Measurements from ENCODE around the gene RRBP1.
"Not testable (repeated sequence)": the region's sequence is repeated elsewhere in the genome, so short reads cannot be mapped to it uniquely, and the experiment has no call there.

Gene RRBP1

GRCh38 chr20:17709361-17710293 lies 27.6 kb upstream of the RRBP1 start:
- no peak for DNase-seq (ENCODE audit: low read depth)

- DNase-seq (ENCODE audit: low read depth) = no peak
Observed at GRCh38 chr20:17708675-17709360, 26.8 kb upstream of the RRBP1 start.

- DNase-seq (ENCODE audit: low read depth) = not testable (repeated sequence)
Observed at GRCh38 chr20:17707951-17708350, 25.9 kb upstream of the RRBP1 start.

GRCh38 chr20:17706632-17707031 lies 24.6 kb upstream of the RRBP1 start:
- DNase-seq (ENCODE audit: low read depth) = no peak

GRCh38 chr20:17705916-17706315 lies 23.9 kb upstream of the RRBP1 start:
- no peak for DNase-seq (ENCODE audit: low read depth)

GRCh38 chr20:17704589-17705317 lies 22.7 kb upstream of the RRBP1 start:
- no peak for DNase-seq (ENCODE audit: low read depth)

GRCh38 chr20:17701826-17702225 lies 19.8 kb upstream of the RRBP1 start:
- DNase-seq (ENCODE audit: low read depth) = no peak

GRCh38 chr20:17700637-17701036 lies 18.6 kb upstream of the RRBP1 start:
- DNase-seq (ENCODE audit: low read depth) = no peak

- DNase-seq (ENCODE audit: low read depth) = no peak
Observed at GRCh38 chr20:17699931-17700351, 17.9 kb upstream of the RRBP1 start, which contains the start of gene BANF2. Gene BANF2, plus strand, starts transcription at chr20:17699966. Its CDS starts 25,060 bp downstream, at chr20:17725026.

GRCh38 chr20:17698384-17698783 lies 16.3 kb upstream of the RRBP1 start:
- no peak for DNase-seq (ENCODE audit: low read depth)

- no peak for DNase-seq (ENCODE audit: low read depth)
Observed at GRCh38 chr20:17697171-17697570, 15.1 kb upstream of the RRBP1 start.

- no peak for DNase-seq (ENCODE audit: low read depth)
Observed at GRCh38 chr20:17696287-17696686, 14.2 kb upstream of the RRBP1 start.

GRCh38 chr20:17694767-17695166 lies 12.7 kb upstream of the RRBP1 start:
- no peak for DNase-seq (ENCODE audit: low read depth)

GRCh38 chr20:17693444-17694001 lies 11.5 kb upstream of the RRBP1 start:
- DNase-seq (ENCODE audit: low read depth) = no peak

- DNase-seq (ENCODE audit: low read depth) = no peak
Observed at GRCh38 chr20:17691758-17692157, 9.7 kb upstream of the RRBP1 start.

- DNase-seq (ENCODE audit: low read depth) = no peak
Observed at GRCh38 chr20:17690144-17690543, 8.1 kb upstream of the RRBP1 start.

- DNase-seq (ENCODE audit: low read depth) = no peak
Observed at GRCh38 chr20:17688965-17689364, 6.9 kb upstream of the RRBP1 start.

GRCh38 chr20:17687800-17688199 lies 5.8 kb upstream of the RRBP1 start:
- no peak for DNase-seq (ENCODE audit: low read depth)

GRCh38 chr20:17685168-17685567 lies 3.1 kb upstream of the RRBP1 start:
- DNase-seq (ENCODE audit: low read depth) = no peak

GRCh38 chr20:17684077-17684888 lies 2.2 kb upstream of the RRBP1 start:
- DNase-seq (ENCODE audit: low read depth) = no peak

Data from fibroblast of gingiva (primary cell).